Measurements from ENCODE around the gene ZBTB17. TPM values are rescaled to one million over a fixed set of nuclear protein-coding genes. Genes with fewer than 3 reads are reported as not detected.

Gene ZBTB17
- total and polyA plus RNA-seq, 9 donors, result 3.7 to 45.7 (median 29.8) TPM

- peak in 2 of 5 donors; percentile 26 to 36 for DNase-seq
- peaks cover 15% of the 10 kb centered on the region for H3K4me1 ChIP-seq (ENCODE audit: insufficient read depth)
- no peak overlapping the region for H3K4me3 ChIP-seq
- no peak overlapping the region for H3K27ac ChIP-seq
- no peak for TF ChIP-seq EP300 (IDR thresholded peaks at IDR 0.05)
- no peak for TF ChIP-seq CTCF (IDR thresholded peaks at IDR 0.05)
- TF ChIP-seq POLR2A (IDR thresholded peaks at IDR 0.05), result no peak
- no peaks in the 10 kb centered on the region for H3K9me3 ChIP-seq
- intact Hi-C loops (cut with DNase I), result loop anchor here in 1 of 4 donors (10.0 kb wide), 1 partner anchor 100 kb away; the partner anchor contains the start of gene SPEN
- 74 to 85% (median 76%) methylated on average over 39 of the region's 39 CpGs for WGBS, 3 donors
- no peaks in the 10 kb centered on the region for H3K36me3 ChIP-seq
- no peaks in the 10 kb centered on the region for H3K27me3 ChIP-seq
These were observed 30.7 kb downstream of the ZBTB17 start for GRCh38 chr1:15945011-15945831.

GRCh38 chr1:15944308-15945010 lies 31.4 kb downstream of the ZBTB17 start:
- H3K4me1 ChIP-seq (ENCODE audit: insufficient read depth), result peaks cover 10% of the 10 kb centered on the region
- H3K27me3 ChIP-seq, result no peaks in the 10 kb centered on the region
- no peak overlapping the region for H3K27ac ChIP-seq
- TF ChIP-seq POLR2A (IDR thresholded peaks at IDR 0.05) (no peak), EP300 (IDR thresholded peaks at IDR 0.05) (no peak), CTCF (IDR thresholded peaks at IDR 0.05) (no peak)
- no peaks in the 10 kb centered on the region for H3K9me3 ChIP-seq
- no peaks in the 10 kb centered on the region for H3K36me3 ChIP-seq
- intact Hi-C loops (cut with DNase I), result loop anchor here in 1 of 4 donors (10.0 kb wide), 1 partner anchor 100 kb away; the partner anchor contains the start of gene SPEN
- 87 to 91% (median 90%) methylated on average over 55 of the region's 55 CpGs for WGBS, 3 donors
- peak in 2 of 5 donors; percentile 25 to 30 for DNase-seq
- H3K4me3 ChIP-seq, result no peak overlapping the region

- Histone ChIP-seq H3K36me3 (no peaks in the 10 kb centered on the region), H3K27ac (no peak overlapping the region), H3K9me3 (no peaks in the 10 kb centered on the region), H3K27me3 (no peaks in the 10 kb centered on the region), H3K4me1 (ENCODE audit: insufficient read depth) (peaks cover 13% of the 10 kb centered on the region), H3K4me3 (no peak overlapping the region)
- intact Hi-C loops (cut with DNase I), result loop anchor here in 1 of 4 donors (10.0 kb wide), 1 partner anchor 99 kb away; the partner anchor contains the start of gene SPEN
- 93 to 95% (median 93%) methylated on average over 22 of the region's 22 CpGs for WGBS, 3 donors
- TF ChIP-seq POLR2A (IDR thresholded peaks at IDR 0.05) (no peak), EP300 (IDR thresholded peaks at IDR 0.05) (no peak), CTCF (IDR thresholded peaks at IDR 0.05) (no peak)
- DNase-seq, result peak in 1 of 5 donors; percentile 25
These were observed 32.0 kb downstream of the ZBTB17 start for GRCh38 chr1:15943992-15944307.

- WGBS, 3 donors, result 94 to 98% (median 94%) methylated on average over 9 to 33 of the region's 33 CpGs
- Histone ChIP-seq H3K9me3 (no peaks in the 10 kb centered on the region), H3K4me1 (ENCODE audit: insufficient read depth) (peaks cover 12% of the 10 kb centered on the region), H3K36me3 (no peaks in the 10 kb centered on the region), H3K27me3 (no peaks in the 10 kb centered on the region), H3K27ac (no peak overlapping the region), H3K4me3 (no peak overlapping the region)
- TF ChIP-seq POLR2A (IDR thresholded peaks at IDR 0.05) (no peak), EP300 (IDR thresholded peaks at IDR 0.05) (no peak), CTCF (IDR thresholded peaks at IDR 0.05) (no peak)
- DNase-seq, result peak in 2 of 5 donors; percentile 22 to 33
- intact Hi-C loops (cut with DNase I), result loop anchor here in 1 of 4 donors (10.0 kb wide), 1 partner anchor 99 kb away; the partner anchor contains the start of gene SPEN
These were observed 32.4 kb downstream of the ZBTB17 start for GRCh38 chr1:15943328-15943991.
